OCI-M2 (cell line): ENCODE measurements around the gene PLXNA2.

Experiments
- DNase-seq: peaks from one replicate; lab custom pipeline; 2025; ENCODE audit not compliant: unreplicated experiment; lab: John Stamatoyannopoulos, UW

The PLXNA2 gene

DNA sequence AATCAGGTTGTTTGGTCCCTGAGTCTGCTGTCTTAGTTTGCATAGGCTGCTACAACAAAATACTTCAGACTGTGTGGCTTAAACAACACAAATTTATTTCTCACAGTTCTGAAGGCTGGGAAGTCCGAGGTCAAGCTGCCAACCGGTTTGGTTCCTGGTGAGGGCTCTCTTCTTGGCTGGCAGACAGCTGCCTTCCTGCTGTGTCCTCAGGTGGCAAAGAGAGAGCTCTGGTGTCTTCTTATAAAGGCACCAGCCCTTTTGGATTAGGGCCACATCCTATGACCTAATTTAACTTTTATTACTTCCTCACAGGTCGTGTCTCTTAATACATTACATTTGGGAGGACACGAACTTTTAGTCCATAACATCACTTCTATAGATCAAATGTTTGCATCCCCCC is 243.7 kb downstream of the PLXNA2 start:
- DNase-seq = no peak

DNA sequence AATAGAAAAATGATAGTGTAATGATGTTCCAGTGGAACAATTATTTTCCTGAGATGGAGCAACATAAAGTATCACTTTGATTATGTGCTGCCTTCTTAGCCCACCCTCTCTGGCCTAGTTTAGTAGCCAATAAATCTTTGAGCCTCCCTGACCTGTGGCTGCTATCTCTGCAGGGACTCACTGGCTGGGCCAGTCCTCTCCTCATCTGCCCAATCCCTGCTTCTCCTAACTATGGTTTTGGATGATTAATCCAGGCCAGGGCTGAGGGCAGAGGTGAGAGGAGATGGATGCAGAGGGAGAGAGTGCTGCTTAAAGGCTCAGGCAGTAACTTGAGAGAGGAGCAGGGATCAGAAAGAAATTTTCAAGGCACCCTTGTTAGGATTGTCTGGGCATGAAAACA is 244.2 kb downstream of the PLXNA2 start:
- DNase-seq = no peak

DNA sequence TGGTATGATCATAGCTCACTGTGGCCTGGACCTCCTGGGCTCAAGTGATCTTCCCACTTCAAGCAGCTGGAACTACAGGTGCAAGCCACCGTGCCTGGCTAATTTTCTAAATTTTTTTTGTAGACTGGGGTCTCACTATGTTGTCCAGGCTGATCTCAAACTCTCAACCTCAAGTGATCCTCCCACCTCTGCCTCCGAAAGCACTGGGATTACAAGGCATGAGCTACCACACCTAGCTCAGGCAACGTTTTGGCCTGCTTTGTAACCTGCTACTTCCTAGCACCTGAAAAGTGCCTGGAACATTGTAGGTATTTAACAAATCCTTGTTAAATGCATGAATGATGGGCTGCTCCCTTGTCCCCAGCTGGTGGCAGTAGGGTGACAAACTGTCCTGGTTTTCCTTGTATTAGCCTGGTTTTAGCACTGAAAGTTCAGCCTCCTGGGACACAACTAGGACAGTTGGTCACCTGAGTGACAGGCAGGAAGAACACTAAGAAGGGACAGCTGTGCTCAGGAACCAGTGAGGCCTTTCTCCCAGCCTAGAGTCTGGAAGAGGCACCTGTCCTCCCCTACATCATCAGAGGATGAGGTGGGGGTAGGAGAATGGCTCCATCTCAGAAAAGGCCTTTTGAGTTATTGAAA is 244.8 kb downstream of the PLXNA2 start:
- DNase-seq = no peak

DNA sequence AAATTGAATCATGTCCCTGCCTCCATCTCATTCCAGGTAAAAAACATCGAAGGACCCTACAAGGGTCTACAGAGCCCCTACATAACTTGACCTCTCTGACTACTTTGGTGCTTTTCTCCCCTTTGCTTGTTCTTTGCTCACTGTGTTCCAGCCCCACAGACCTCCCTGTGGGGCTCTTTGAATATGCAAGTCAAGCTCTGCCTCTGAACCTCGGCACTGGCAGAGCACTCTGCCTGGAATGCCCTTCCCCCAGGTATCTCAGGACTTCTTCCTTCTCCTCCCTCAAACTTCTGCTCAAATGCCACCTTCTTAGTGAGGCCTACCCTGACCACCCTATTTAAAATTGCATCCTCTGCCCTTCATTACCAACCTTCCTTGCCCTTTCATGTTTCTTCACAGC is 245.5 kb downstream of the PLXNA2 start:
- DNase-seq = no peak

DNA sequence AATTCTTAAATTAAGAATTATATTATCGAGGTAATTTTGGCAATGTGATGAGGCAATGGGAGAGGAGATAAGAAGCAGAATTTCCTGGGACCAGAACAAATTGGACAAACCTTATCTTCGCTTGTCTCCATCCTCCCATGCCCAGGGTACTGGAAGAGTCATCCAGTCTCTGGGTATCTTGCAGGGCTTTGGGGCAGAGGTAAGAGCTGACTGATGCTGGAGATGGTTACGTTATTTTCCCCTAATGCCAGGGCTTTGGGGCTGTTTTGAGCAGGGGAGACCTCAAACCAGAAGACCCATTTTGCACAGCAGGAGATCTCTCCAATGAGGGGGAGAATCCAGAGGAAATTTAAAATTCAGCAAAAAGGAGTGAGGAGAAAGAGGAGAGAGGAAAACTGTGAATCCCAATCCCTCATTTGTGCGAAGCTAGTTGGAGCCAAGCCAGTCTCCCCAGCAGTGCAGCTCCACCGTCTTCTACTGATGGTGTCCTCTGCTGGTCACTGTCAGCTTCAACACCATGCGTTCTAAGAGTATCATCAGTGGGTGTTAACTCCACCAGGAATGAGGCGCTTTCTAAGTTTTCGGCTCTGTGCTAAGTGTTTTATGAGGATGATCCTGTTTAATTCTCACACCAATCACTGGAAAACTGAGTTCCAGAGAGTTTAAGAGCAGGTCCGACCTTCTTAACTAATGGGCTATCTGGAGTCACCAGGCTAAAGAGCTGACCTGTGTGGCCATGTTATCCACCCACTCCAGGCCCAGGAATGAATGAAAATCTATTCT is 246.5 kb downstream of the PLXNA2 start:
- DNase-seq = no peak

DNA sequence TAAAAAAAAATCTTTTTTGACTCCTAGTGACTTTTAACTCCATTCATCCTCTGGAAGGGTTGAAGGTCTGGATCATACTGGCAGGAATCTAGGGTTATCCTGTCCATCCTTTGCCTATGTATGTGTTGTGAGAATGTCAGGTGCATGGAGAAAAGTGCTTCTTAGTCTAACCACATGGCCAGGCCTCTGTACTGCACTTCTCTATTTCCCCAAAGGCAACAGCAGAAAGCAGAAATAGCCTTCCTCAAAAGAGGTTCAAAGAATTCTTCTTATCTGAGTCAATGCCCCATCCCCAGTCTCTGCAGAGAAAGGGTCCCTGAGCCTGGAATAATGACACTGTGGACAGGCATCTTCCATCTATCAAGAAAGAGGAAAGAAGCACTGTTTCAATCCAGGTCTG is 247.5 kb downstream of the PLXNA2 start:
- no peak for DNase-seq

DNA sequence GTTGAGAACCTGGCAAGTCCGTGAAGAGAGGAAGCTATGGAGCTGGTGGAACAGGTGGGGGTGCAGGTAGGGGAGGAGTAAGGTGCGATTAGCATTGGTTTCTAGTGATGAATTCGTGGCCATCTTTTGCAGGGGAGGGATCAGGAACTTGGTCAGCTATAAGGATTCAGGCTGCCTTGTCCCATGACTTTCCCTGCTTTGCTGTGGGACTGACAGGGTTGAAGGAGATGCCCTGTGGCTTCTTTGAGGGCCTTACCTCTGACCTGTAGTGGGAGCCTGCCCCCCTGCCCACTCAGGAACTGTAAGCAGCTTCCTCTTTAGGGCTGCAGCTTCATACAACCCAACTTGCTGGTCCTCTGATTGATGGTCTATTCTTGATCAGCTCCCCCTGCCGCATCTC is 248.6 kb downstream of the PLXNA2 start:
- DNase-seq = no peak

DNA sequence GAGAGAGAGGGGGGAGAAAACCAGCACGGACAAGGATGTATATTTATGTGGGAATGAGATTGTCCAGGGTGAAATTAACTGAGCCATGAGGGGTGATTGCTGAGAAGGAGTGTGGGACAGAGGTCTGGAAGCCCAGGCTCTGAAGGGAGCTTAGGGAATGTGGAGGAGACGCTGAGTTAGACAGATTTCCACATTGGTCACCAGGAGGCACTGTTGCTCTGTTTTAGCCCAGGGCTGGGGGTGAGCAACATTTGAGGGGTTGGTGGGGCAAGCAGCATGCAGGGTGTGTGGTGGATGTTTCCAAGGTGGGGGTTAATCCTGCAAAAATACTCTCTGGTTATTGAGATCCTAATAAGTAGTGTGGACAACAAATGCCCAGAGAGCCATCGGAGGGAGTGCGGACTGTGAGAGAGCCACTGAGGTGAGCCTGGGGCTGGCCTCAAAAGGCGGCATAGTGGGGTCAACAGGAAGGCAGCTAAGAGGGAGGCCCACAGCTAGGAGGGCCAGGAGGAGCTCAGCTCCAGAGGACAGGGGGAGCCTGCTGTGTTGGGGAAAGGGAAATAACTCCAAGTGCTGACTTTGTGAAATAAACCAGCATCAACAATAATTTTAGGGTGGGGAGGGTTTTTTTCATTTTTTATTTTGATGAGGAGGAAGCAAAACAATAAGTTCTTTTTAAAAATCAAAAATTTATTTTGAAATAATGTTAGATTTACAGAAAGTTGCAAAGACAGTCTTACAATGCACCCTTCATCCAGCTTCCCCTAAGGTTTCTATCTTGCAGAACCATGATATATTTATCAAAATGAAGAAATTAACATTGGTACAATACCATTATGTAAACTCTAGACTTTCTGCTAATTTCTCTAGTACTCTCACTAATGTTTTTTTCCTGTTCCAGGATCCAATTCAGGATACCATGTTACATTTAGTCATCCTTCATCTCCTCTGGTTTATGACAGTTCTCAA is 250.4 kb downstream of the PLXNA2 start:
- DNase-seq = no peak

DNA sequence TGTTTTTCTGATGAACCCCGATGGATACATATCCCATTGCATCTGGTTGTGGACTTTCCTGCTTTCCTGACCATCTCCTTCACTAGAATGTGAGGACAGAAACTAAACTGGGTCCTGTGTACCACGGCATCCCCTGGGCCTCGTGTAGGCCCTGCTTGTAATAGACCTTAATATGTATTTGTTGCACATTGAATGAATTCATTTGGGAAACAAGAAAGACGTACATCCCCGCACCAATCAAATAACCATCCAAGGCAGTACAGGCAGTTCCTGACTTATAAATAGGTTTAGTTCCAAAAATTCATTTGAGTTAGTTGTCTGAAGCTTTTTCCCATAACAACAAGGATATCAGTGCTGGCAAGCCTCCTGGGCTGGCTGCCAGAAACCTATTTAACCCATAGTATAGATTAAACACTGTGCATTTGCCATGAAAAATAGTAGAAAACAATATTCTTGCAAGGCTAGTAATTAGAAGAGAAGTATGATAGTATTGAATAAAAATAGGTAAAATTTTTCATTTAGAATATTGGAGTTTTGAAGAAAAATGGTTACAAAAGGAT is 251.4 kb downstream of the PLXNA2 start:
- no peak for DNase-seq

DNA sequence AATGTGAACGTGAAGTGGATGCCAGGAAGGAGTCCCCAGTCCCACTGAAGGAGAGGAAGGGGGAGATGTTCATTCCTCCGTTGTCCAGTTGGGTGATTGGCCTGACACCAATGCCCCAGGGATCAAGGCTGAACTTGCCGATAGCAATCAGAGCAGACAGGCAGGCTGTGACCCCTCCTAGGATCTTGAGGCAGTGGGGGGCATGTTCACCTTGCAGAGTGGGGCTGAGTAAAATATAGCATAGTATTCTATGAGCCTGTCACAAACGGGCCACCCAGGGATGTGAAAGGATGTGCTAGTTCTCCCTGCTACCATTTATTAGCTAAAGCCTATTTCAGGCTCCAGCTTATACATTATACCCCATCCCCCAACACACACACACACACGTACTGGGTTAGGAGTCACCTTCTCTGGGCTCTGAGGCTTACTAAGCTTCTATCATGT is 252.6 kb downstream of the PLXNA2 start:
- DNase-seq = no peak

DNA sequence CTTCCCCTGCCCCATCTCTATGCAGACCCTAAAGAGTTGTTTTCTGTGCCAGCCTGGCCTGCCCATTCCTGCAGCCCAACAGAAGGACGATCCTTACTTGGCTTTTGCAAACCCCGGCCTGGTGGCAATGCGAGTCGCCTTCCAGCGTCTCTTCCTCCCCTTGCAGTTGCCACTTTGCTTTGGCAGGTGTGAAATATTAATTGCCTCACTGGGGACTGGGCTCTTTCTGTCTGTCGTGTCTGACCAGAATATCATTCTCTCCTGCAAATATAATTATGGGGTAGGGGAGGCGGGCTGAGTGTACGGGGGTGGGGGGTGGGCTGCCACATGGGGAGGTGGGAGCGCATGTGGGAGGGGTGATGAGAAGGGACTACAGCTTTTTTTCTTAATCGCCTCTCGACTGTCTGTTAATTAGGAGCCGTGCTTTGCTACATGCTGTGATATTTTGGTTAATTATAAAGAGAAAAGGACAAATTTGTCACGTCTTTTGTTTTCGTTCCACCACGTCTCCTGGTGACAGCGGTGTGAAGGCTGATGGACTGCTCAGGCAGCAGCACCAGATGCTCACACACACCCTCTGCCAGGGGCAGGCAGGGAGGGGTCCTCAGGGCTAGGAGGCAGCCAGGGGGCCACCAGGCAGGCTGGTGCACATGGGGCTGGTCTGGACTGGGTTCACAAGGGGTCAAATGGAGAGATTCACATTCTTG is 253.2 kb downstream of the PLXNA2 start:
- no peak for DNase-seq

DNA sequence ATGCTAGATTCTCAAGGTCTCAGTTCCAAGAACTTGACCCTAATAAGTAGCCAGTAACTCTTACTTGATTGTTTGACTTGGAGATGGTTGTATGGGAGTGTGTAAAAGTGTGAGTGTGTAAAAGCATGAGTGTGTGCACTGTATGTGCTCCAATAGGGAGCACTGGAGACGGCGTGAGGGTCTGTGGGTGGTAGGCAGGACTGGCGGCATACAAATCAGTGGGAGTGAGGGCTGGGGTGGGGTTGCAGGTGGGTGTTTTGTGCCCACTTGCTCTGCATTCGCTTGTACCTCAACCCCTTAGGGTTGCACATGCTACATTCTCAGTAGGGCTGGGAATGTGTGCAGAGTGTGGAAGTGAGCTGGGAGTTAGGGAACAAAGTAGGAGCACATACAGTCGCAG is 253.7 kb downstream of the PLXNA2 start:
- no peak for DNase-seq

DNA sequence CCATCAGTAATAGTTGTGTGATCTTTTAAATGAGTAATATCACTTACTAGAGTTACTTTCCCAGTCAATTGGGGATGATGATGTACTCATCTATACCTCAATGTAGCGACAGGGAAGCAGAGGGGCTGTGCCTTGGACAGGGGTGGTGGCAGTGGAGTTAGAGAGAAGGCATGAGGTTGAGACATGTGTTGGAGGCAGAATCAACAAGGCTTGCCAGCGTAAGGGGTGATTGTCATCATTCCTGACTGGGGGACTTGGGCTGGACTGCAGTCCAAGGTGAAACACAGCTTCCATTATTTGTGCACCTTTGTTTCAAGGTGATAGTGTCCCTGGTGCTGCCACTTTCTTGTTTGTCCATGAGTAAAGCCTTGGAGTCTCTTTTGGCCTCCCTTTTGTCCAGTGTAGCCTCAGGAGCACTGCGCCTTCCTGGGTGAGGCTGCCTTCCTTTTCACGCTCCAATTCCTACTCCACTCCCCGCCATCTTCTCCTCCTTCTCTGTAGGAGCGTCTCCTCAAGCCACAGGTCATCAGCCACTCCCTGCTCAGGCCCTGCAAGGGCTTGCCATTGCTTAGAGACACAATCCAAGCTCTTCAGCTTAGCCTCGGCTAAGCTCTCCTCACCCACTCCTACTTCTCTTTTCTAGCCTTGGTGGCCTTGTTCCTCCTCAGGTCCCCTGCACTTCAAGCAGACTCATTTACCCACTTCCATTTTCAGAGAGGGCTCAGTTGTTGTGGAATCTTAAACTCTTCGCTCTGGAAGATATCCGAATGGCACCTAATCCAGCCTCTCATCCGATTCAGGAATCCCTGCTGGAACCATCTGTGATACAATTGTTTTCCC is 255.6 kb downstream of the PLXNA2 start:
- no peak for DNase-seq

DNA sequence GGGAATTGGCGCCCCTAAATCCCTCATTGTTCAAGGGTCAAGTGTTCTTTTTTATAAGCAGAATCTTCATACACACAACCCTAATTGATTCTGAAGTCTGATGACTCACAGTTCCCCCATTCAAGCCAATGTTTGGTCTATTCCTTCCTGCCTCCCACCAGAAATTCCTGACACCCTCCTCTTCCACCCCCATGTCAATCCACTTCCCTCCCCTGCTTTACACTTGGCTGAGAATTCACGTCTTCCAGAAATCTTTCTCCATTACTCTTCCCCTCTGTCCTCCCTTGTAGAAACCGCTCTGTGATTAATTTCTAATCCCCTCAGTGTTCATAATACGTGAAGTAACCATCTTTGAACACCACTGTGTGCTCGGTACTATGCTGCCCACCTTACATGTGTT is 257.0 kb downstream of the PLXNA2 start:
- DNase-seq = no peak

DNA sequence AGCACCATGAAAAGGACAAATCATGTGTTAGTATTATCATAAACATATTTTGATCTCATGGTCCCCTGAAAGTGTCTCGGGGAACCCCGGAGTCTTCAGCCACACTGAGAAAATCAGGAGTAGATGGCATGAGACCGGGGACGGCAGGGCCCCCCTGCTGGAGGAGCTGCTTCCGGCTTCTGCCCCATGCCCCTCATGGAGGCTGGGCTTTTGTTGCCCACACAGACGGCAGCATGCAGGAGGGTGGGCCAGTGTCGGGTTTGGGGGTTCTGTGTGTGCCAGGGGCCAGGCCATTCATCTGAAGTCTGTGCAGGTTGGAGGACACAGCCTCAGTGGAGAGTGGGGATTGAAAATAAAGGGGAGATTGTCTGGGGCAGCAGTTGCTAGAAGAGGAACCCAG is 258.2 kb downstream of the PLXNA2 start:
- DNase-seq = no peak

DNA sequence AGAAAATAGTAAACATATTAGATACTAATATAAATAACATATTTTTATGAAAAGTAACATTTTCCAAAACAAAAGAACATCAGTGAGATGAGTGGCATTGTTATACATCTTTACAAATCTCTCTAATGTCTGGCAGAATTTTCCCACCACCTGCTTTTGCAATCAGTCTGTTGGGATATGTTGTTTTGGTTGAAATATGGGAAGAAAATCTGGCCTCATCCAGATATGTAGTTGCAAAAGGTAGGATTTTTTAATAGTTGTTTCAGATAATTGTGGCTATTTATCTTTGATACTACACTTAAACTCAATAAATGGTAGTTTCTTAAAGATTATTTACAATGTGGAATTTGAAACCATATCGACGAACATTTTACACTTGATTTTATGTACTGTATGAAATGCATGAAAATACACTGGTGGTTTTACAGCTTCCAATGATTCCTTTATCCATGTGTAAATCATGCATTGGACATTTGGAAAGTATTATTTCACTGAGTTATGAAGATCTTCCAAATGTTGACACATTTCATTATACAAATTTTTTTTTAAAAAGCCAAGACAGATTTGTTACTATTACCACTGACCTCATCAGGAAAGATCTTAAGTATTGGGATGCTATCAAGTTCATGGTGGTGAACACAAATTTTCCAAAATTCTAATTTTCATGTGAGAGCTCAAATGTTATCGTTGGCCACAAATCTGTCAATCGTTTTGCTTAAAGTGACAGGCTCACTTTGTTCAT is 259.2 kb downstream of the PLXNA2 start:
- DNase-seq = no peak

DNA sequence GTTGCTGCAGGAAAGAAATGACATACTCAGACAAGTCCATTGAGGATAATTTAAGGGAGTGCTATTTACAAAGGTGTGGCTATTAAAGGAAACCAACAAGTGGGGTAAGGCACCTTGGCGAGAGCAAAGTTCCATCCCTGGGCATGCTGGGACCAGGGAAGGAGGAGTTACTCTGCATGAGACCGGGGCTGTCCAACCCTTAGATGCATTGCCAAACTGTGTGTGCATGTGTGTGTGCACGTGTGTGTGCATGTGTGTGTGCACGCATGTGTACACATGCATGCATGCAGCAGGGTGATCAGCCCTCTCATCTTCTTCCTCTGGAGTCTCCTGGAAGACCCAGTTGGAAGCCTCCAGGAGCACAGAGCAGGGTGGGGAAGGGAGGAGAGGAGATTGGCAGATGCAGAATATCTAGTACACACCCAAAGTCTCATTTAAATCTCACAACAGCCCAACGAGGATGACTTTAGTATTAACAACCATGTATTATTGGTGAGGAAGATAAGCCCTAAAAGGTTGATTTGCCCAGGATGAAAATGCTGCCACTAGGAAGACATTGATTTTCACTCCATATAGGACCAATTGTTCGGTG is 261.0 kb downstream of the PLXNA2 start:
- DNase-seq = no peak

DNA sequence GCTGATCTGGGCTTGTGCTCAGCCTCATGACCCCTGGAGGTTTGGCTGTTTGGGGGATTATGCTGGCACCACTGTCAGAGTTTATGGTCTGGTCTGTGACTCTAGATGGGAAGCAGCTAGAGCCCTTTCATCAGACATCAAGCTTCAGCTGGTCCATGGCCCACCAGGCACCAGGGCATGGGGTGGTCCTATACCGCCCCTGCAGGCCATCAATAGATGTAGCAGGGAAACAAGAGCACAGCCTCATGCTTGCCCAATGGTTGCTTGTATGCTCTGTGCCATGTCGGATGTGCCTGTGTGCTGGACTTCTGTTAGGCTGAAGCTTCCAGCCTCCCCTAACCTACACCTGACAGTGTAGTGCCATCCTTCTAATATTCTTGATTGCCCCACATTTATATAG is 262.2 kb downstream of the PLXNA2 start:
- no peak for DNase-seq

DNA sequence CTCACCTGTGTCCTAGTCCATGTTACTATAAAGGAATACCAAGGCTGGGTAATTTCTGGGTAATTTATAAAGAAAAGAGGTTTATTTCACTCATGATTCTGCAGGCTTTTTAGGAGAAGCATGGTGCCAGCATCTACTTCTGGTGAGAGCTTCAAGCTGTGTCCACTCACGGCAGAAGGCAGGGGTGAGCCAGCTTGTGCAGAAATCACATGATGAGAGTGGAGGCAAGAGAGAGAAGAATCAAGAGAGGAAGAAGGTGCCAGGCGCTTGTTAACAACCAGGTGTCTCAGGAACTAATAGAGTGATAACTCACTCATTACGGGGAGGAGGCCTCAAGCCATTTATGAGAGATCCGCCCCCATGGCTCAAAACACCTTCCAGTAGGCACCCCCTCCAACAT is 265.7 kb downstream of the PLXNA2 start:
- no peak for DNase-seq
